ENCODE measurements around the gene STRIP1.

STRIP1 gene

GRCh38 chr1:110050602-110051261 lies 16.3 kb downstream of the STRIP1 start:
- no CpG with 5 or more reads among the region's 4 CpGs for WGBS (ENCODE audit: insufficient coverage, insufficient read length)
- no peaks in the 10 kb centered on the region for H3K4me1 ChIP-seq (ENCODE audit: control insufficient read depth, insufficient read depth, low read length)
- DNase-seq (ENCODE audit: low read depth, low spot score): no peak
- no peak overlapping the region for H3K27ac ChIP-seq (ENCODE audit: low read length)
- no peaks in the 10 kb centered on the region for H3K9me3 ChIP-seq (ENCODE audit: control insufficient read depth, insufficient read depth, low read length)
- no peaks in the 10 kb centered on the region for H3K27me3 ChIP-seq (ENCODE audit: control insufficient read depth, insufficient read depth, low read length)
- peaks cover 57% of the 10 kb centered on the region for H3K36me3 ChIP-seq (ENCODE audit: control insufficient read depth, insufficient read depth, low read length)
- H3K4me3 ChIP-seq (ENCODE audit: low read length): no peak overlapping the region

GRCh38 chr1:110051262-110051648 lies 16.8 kb downstream of the STRIP1 start:
- Histone ChIP-seq H3K27ac (ENCODE audit: low read length) (no peak overlapping the region), H3K4me3 (ENCODE audit: low read length) (no peak overlapping the region), H3K36me3 (ENCODE audit: control insufficient read depth, insufficient read depth, low read length) (peaks cover 57% of the 10 kb centered on the region; the same call in 1 of the 2 replicates), H3K27me3 (ENCODE audit: control insufficient read depth, insufficient read depth, low read length) (no peaks in the 10 kb centered on the region), H3K4me1 (ENCODE audit: control insufficient read depth, insufficient read depth, low read length) (no peaks in the 10 kb centered on the region), H3K9me3 (ENCODE audit: control insufficient read depth, insufficient read depth, low read length) (no peaks in the 10 kb centered on the region)
- no peak for DNase-seq (ENCODE audit: low read depth, low spot score)
- no CpG with 5 or more reads among the region's 2 CpGs for WGBS (ENCODE audit: insufficient coverage, insufficient read length)

GRCh38 chr1:110053552-110054428 lies 19.4 kb downstream of the STRIP1 start:
- H3K4me1 ChIP-seq (ENCODE audit: control insufficient read depth, insufficient read depth, low read length): no peaks in the 10 kb centered on the region
- DNase-seq (ENCODE audit: low read depth, low spot score): no peak
- peaks cover 52% of the 10 kb centered on the region; the same call in 1 of the 2 replicates for H3K36me3 ChIP-seq (ENCODE audit: control insufficient read depth, insufficient read depth, low read length)
- no peak overlapping the region for H3K4me3 ChIP-seq (ENCODE audit: low read length)
- no peaks in the 10 kb centered on the region for H3K27me3 ChIP-seq (ENCODE audit: control insufficient read depth, insufficient read depth, low read length)
- no peaks in the 10 kb centered on the region for H3K9me3 ChIP-seq (ENCODE audit: control insufficient read depth, insufficient read depth, low read length)
- WGBS (ENCODE audit: insufficient coverage, insufficient read length): no CpG with 5 or more reads among the region's 16 CpGs
- no peak overlapping the region for H3K27ac ChIP-seq (ENCODE audit: low read length)

GRCh38 chr1:110055493-110056284 lies 21.3 kb downstream of the STRIP1 start:
- H3K9me3 ChIP-seq (ENCODE audit: control insufficient read depth, insufficient read depth, low read length): no peaks in the 10 kb centered on the region
- peaks cover 38% of the 10 kb centered on the region; the same call in 1 of the 2 replicates for H3K36me3 ChIP-seq (ENCODE audit: control insufficient read depth, insufficient read depth, low read length)
- H3K27me3 ChIP-seq (ENCODE audit: control insufficient read depth, insufficient read depth, low read length): no peaks in the 10 kb centered on the region
- H3K4me1 ChIP-seq (ENCODE audit: control insufficient read depth, insufficient read depth, low read length): no peaks in the 10 kb centered on the region
- no CpG with 5 or more reads among the region's 5 CpGs for WGBS (ENCODE audit: insufficient coverage, insufficient read length)
- no peak for DNase-seq (ENCODE audit: low read depth, low spot score)
- no peak overlapping the region for H3K27ac ChIP-seq (ENCODE audit: low read length)
- no peak overlapping the region for H3K4me3 ChIP-seq (ENCODE audit: low read length)

- Histone ChIP-seq H3K27ac (ENCODE audit: low read length) (no peak overlapping the region), H3K4me1 (ENCODE audit: control insufficient read depth, insufficient read depth, low read length) (no peaks in the 10 kb centered on the region), H3K36me3 (ENCODE audit: control insufficient read depth, insufficient read depth, low read length) (peaks cover 34% of the 10 kb centered on the region; the same call in 1 of the 2 replicates), H3K27me3 (ENCODE audit: control insufficient read depth, insufficient read depth, low read length) (no peaks in the 10 kb centered on the region), H3K4me3 (ENCODE audit: low read length) (no peak overlapping the region), H3K9me3 (ENCODE audit: control insufficient read depth, insufficient read depth, low read length) (no peaks in the 10 kb centered on the region)
- no peak for DNase-seq (ENCODE audit: low read depth, low spot score)
- no CpG with 5 or more reads among the region's 4 CpGs for WGBS (ENCODE audit: insufficient coverage, insufficient read length)
Observed at GRCh38 chr1:110056285-110056683, 21.9 kb downstream of the STRIP1 start.

GRCh38 chr1:110056776-110057175 lies 22.4 kb downstream of the STRIP1 start:
- no peak for DNase-seq (ENCODE audit: low read depth, low spot score)
- peaks cover 30% of the 10 kb centered on the region; the same call in 1 of the 2 replicates for H3K36me3 ChIP-seq (ENCODE audit: control insufficient read depth, insufficient read depth, low read length)
- H3K9me3 ChIP-seq (ENCODE audit: control insufficient read depth, insufficient read depth, low read length): no peaks in the 10 kb centered on the region
- no CpG with 5 or more reads among the region's 3 CpGs for WGBS (ENCODE audit: insufficient coverage, insufficient read length)
- H3K27ac ChIP-seq (ENCODE audit: low read length): no peak overlapping the region
- no peaks in the 10 kb centered on the region for H3K27me3 ChIP-seq (ENCODE audit: control insufficient read depth, insufficient read depth, low read length)
- no peaks in the 10 kb centered on the region for H3K4me1 ChIP-seq (ENCODE audit: control insufficient read depth, insufficient read depth, low read length)
- no peak overlapping the region for H3K4me3 ChIP-seq (ENCODE audit: low read length)

- no CpG with 5 or more reads among the region's 7 CpGs for WGBS (ENCODE audit: insufficient coverage, insufficient read length)
- Histone ChIP-seq H3K36me3 (ENCODE audit: control insufficient read depth, insufficient read depth, low read length) (peaks cover 27% of the 10 kb centered on the region; the same call in 1 of the 2 replicates), H3K4me1 (ENCODE audit: control insufficient read depth, insufficient read depth, low read length) (no peaks in the 10 kb centered on the region), H3K27ac (ENCODE audit: low read length) (no peak overlapping the region), H3K4me3 (ENCODE audit: low read length) (no peak overlapping the region), H3K9me3 (ENCODE audit: control insufficient read depth, insufficient read depth, low read length) (no peaks in the 10 kb centered on the region), H3K27me3 (ENCODE audit: control insufficient read depth, insufficient read depth, low read length) (no peaks in the 10 kb centered on the region)
- DNase-seq (ENCODE audit: low read depth, low spot score): no peak
Observed at GRCh38 chr1:110057963-110058518, 23.6 kb downstream of the STRIP1 start.

- Histone ChIP-seq H3K4me3 (ENCODE audit: low read length) (no peak overlapping the region), H3K27ac (ENCODE audit: low read length) (no peak overlapping the region), H3K4me1 (ENCODE audit: control insufficient read depth, insufficient read depth, low read length) (no peaks in the 10 kb centered on the region), H3K36me3 (ENCODE audit: control insufficient read depth, insufficient read depth, low read length) (peaks cover 22% of the 10 kb centered on the region; the same call in 1 of the 2 replicates), H3K27me3 (ENCODE audit: control insufficient read depth, insufficient read depth, low read length) (no peaks in the 10 kb centered on the region), H3K9me3 (ENCODE audit: control insufficient read depth, insufficient read depth, low read length) (no peaks in the 10 kb centered on the region)
- no CpG with 5 or more reads among the region's 1 CpG for WGBS (ENCODE audit: insufficient coverage, insufficient read length)
- no peak for DNase-seq (ENCODE audit: low read depth, low spot score)
Observed at GRCh38 chr1:110058591-110058990, 24.2 kb downstream of the STRIP1 start.

GRCh38 chr1:110059133-110059863 lies 24.9 kb downstream of the STRIP1 start:
- Histone ChIP-seq H3K27me3 (ENCODE audit: control insufficient read depth, insufficient read depth, low read length) (no peaks in the 10 kb centered on the region), H3K36me3 (ENCODE audit: control insufficient read depth, insufficient read depth, low read length) (peaks cover 18% of the 10 kb centered on the region; the same call in 1 of the 2 replicates), H3K27ac (ENCODE audit: low read length) (no peak overlapping the region), H3K4me1 (ENCODE audit: control insufficient read depth, insufficient read depth, low read length) (no peaks in the 10 kb centered on the region), H3K4me3 (ENCODE audit: low read length) (no peak overlapping the region), H3K9me3 (ENCODE audit: control insufficient read depth, insufficient read depth, low read length) (no peaks in the 10 kb centered on the region)
- DNase-seq (ENCODE audit: low read depth, low spot score): no peak
- no CpG with 5 or more reads among the region's 6 CpGs for WGBS (ENCODE audit: insufficient coverage, insufficient read length)
